Occipital lobe (tissue), 3 donors: ENCODE data around the gene GPR65. TPM values are rescaled to one million over a fixed set of nuclear protein-coding genes. Genes with fewer than 3 reads are reported as not detected.

Experiments
- DNase-seq: peaks from one replicate; lab custom pipeline; 2025; lab: John Stamatoyannopoulos, UW
- small RNA-seq: library from RNA; depleted of rRNA; stranded (forward); fragments of <200 nt; gene quantifications from one replicate; pipeline ENCODE3, GENCODE V24; 2014
- total RNA-seq: library from RNA; depleted of rRNA; stranded (reverse); fragments of >200 nt; gene quantifications from one replicate; pipeline ENCODE4 v1.2.3, GENCODE V29; 2014

The GPR65 gene
- total RNA-seq, 1 donor from 2014 or later = 0.47 TPM

- DNase-seq = no peak
Measured at GRCh38 chr14:88037325-88037724, 32.4 kb downstream of the GPR65 start.

- no peak for DNase-seq
Measured at GRCh38 chr14:88039197-88039596, 34.3 kb downstream of the GPR65 start.

- no peak for DNase-seq
Measured at GRCh38 chr14:88040146-88040545, 35.2 kb downstream of the GPR65 start.

GRCh38 chr14:88043529-88044443, 38.9 kb downstream of the GPR65 start:
- no peak for DNase-seq

GRCh38 chr14:88044444-88044758, 39.5 kb downstream of the GPR65 start:
- DNase-seq = no peak

GRCh38 chr14:88044776-88045446, 40.0 kb downstream of the GPR65 start:
- DNase-seq = no peak

GRCh38 chr14:88045705-88046104, 40.8 kb downstream of the GPR65 start:
- no peak for DNase-seq

GRCh38 chr14:88048351-88048750, 43.4 kb downstream of the GPR65 start:
- no peak for DNase-seq

- no peak for DNase-seq
Measured at GRCh38 chr14:88049266-88049665, 44.3 kb downstream of the GPR65 start.

GRCh38 chr14:88049936-88050335, 45.0 kb downstream of the GPR65 start:
- DNase-seq = no peak

GRCh38 chr14:88060576-88060975, 55.6 kb downstream of the GPR65 start:
- DNase-seq = no peak

- DNase-seq = no peak
Measured at GRCh38 chr14:88063811-88064210, 58.9 kb downstream of the GPR65 start.

Small RNAs within 50 kb of the gene (small RNA-seq; reads per million reads assigned to genes)
- gene RNU6-835P = not detected

Other genes starting within 250 kb of the GPR65 start
- gene GALC, start 12.0 kb upstream of the GPR65 start, total RNA-seq = 41.3 TPM